ENCODE data around the gene TPSAB1.
"Not testable (repeated sequence)": the region's sequence is repeated elsewhere in the genome, so short reads cannot be mapped to it uniquely, and the experiment has no call there.

The TPSAB1 gene

DNA sequence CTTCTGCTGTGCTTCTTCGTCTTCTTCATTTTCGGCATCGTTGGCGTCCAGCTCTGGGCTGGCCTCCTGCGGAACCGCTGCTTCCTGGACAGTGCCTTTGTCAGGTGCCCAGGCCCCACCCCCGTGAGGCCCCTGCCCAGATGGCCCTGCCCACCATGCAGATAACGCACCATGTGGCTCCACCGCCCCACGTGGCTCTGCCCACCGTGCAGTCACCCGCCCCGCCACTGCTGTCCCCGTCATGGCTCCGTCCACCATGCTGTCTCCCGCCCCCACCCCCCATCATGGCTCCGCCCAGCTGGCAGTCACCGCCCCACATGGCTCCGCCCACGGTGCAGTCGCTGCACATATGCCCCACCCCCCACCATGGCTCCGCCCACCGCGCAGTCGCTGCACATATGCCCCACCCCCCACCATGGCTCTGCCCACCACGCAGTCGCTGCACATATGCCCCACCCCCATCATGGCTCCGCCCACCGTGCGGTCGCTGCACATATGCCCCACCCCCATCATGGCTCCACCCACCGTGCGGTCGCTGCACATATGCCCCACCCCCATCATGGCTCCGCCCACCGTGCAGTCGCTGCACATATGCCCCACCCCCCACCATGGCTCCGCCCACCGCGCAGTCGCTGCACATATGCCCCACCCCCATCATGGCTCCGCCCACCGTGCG, 41.7 kb upstream of the TPSAB1 start:
- not testable (repeated sequence) for H3K27ac ChIP-seq (ENCODE audit: low read depth, low read length); H2AFZ ChIP-seq (ENCODE audit: low read length, unreplicated experiment); H3K79me2 ChIP-seq (ENCODE audit: control insufficient read depth, insufficient read depth, low read length, unreplicated experiment); H3K4me1 ChIP-seq (ENCODE audit: control insufficient read depth, insufficient read depth, low read length, unreplicated experiment); H3K36me3 ChIP-seq (ENCODE audit: insufficient read depth, low read length); H3K27me3 ChIP-seq (ENCODE audit: insufficient read depth, low read length); H3K4me3 ChIP-seq (ENCODE audit: low read depth, low read length)

DNA sequence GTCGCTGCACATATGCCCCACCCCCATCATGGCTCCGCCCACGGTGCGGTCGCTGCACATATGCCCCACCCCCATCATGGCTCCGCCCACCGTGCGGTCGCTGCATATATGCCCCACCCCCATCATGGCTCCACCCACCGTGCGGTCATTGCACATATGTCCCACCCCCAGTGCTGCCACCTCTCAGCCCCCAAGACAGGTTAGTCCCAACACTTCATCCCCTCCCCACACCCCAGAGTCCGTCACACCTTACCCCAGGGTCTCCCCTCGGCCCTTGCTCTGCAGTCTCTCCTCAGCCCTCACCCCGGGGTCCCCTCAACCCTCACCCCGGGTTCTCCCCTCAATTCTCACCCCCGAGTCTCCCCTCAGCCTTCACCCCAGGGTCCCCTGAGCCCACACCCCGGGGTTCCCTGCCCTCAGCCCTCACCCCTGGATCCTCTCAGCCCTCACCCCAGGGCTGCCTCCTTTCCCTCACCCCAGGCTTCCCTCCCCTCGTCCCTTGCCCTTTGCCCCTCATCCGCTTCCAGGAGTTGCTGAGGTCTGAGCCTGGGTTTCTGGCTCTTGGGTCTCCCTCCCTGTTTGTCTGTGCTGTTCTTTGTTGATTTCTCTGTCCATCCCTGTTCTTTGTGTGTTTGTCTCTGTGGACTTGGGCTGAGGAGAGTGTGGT, 41.0 kb upstream of the TPSAB1 start:
- Histone ChIP-seq H3K27me3 (ENCODE audit: insufficient read depth, low read length) (no peaks in the 10 kb centered on the region), H3K79me2 (ENCODE audit: control insufficient read depth, insufficient read depth, low read length, unreplicated experiment) (no peaks in the 10 kb centered on the region), H3K4me1 (ENCODE audit: control insufficient read depth, insufficient read depth, low read length, unreplicated experiment) (no peaks in the 10 kb centered on the region), H3K4me3 (ENCODE audit: low read depth, low read length) (no peak overlapping the region), H2AFZ (ENCODE audit: low read length, unreplicated experiment) (no peak overlapping the region), H3K36me3 (ENCODE audit: insufficient read depth, low read length) (no peaks in the 10 kb centered on the region), H3K27ac (ENCODE audit: low read depth, low read length) (no peak overlapping the region)

DNA sequence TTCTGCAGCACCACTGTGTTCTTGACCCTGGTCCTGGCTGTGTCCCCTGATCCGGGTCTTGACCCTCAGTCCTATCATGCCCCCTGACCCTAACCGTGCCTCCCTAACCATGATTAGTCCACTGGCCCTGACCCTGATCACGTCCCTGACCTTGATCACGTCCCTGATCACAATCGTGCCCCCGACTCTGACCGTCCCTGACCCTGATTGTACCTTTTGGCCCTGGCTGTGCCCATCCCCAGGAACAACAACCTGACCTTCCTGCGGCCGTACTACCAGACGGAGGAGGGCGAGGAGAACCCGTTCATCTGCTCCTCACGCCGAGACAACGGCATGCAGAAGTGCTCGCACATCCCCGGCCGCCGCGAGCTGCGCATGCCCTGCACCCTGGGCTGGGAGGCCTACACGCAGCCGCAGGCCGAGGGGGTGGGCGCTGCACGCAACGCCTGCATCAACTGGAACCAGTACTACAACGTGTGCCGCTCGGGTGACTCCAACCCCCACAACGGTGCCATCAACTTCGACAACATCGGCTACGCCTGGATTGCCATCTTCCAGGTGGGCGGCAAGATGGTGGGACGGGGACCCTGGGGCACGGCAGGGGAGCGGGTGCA, 40.4 kb upstream of the TPSAB1 start:
- no peaks in the 10 kb centered on the region for H3K36me3 ChIP-seq (ENCODE audit: insufficient read depth, low read length)
- no peaks in the 10 kb centered on the region for H3K4me1 ChIP-seq (ENCODE audit: control insufficient read depth, insufficient read depth, low read length, unreplicated experiment)
- no peak overlapping the region for H2AFZ ChIP-seq (ENCODE audit: low read length, unreplicated experiment)
- no peak overlapping the region for H3K4me3 ChIP-seq (ENCODE audit: low read depth, low read length)
- H3K79me2 ChIP-seq (ENCODE audit: control insufficient read depth, insufficient read depth, low read length, unreplicated experiment) = no peaks in the 10 kb centered on the region
- H3K27me3 ChIP-seq (ENCODE audit: insufficient read depth, low read length) = no peaks in the 10 kb centered on the region
- no peak overlapping the region for H3K27ac ChIP-seq (ENCODE audit: low read depth, low read length)

DNA sequence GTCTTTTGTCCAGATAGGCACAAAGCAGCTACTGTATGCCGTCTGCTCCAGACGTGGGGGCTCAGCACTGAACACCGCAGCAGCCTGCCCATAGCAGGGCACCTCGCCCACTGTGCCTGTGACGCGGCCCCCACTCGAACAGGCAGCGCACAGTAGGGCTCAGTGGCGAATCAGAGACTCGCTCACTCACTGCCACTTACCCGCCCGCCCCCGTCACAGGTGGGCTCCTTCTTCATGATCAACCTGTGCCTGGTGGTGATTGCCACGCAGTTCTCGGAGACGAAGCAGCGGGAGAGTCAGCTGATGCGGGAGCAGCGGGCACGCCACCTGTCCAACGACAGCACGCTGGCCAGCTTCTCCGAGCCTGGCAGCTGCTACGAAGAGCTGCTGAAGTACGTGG, 39.1 kb upstream of the TPSAB1 start:
- no peaks in the 10 kb centered on the region for H3K36me3 ChIP-seq (ENCODE audit: insufficient read depth, low read length)

DNA sequence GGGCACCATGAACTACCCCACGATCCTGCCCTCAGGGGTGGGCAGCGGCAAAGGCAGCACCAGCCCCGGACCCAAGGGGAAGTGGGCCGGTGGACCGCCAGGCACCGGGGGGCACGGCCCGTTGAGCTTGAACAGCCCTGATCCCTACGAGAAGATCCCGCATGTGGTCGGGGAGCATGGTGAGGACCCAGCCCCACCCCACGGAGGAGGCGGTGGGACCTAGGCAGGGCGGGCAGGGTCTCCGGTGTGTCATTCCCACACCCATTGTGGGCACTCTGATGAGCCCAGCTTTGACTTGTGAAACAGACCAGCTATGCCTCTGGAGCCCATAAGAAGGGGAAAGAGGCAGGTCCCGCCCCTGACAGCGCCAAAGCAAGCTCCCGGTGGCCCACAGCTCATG, 38.2 kb upstream of the TPSAB1 start:
- H3K36me3 ChIP-seq (ENCODE audit: insufficient read depth, low read length) = no peaks in the 10 kb centered on the region
- H3K27me3 ChIP-seq (ENCODE audit: insufficient read depth, low read length) = no peaks in the 10 kb centered on the region
- no peaks in the 10 kb centered on the region for H3K79me2 ChIP-seq (ENCODE audit: control insufficient read depth, insufficient read depth, low read length, unreplicated experiment)
- H3K4me1 ChIP-seq (ENCODE audit: control insufficient read depth, insufficient read depth, low read length, unreplicated experiment) = no peaks in the 10 kb centered on the region
- H3K4me3 ChIP-seq (ENCODE audit: low read depth, low read length) = no peak overlapping the region
- no peak overlapping the region for H2AFZ ChIP-seq (ENCODE audit: low read length, unreplicated experiment)
- no peak overlapping the region for H3K27ac ChIP-seq (ENCODE audit: low read depth, low read length)

More for the DNA sequence above, 39.1 kb upstream of the TPSAB1 start:
- H3K4me3 ChIP-seq (ENCODE audit: low read depth, low read length) = no peak overlapping the region
- no peak overlapping the region for H3K27ac ChIP-seq (ENCODE audit: low read depth, low read length)
- H3K27me3 ChIP-seq (ENCODE audit: insufficient read depth, low read length) = no peaks in the 10 kb centered on the region
- no peaks in the 10 kb centered on the region for H3K79me2 ChIP-seq (ENCODE audit: control insufficient read depth, insufficient read depth, low read length, unreplicated experiment)
- no peaks in the 10 kb centered on the region for H3K4me1 ChIP-seq (ENCODE audit: control insufficient read depth, insufficient read depth, low read length, unreplicated experiment)
- no peak overlapping the region for H2AFZ ChIP-seq (ENCODE audit: low read length, unreplicated experiment)

DNA sequence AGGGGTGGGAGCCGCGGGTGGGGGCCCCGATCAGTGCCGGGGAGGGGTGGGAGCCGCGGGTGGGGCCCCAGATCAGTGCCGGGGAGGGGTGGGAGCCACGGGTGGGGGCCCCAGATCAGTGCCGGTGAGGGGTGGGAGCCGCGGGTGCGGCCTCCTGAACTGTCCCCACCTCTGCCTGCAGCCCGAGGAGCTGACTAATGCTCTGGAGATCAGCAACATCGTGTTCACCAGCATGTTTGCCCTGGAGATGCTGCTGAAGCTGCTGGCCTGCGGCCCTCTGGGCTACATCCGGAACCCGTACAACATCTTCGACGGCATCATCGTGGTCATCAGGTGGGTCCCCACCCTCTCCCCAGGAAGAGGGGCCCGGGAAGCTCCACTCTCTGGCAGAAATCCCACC, 35.6 kb upstream of the TPSAB1 start:
- Histone ChIP-seq H3K4me1 (ENCODE audit: control insufficient read depth, insufficient read depth, low read length, unreplicated experiment) (no peaks in the 10 kb centered on the region), H3K36me3 (ENCODE audit: insufficient read depth, low read length) (no peaks in the 10 kb centered on the region), H3K27me3 (ENCODE audit: insufficient read depth, low read length) (no peaks in the 10 kb centered on the region), H3K79me2 (ENCODE audit: control insufficient read depth, insufficient read depth, low read length, unreplicated experiment) (no peaks in the 10 kb centered on the region), H3K4me3 (ENCODE audit: low read depth, low read length) (no peak overlapping the region), H3K27ac (ENCODE audit: low read depth, low read length) (no peak overlapping the region), H2AFZ (ENCODE audit: low read length, unreplicated experiment) (no peak overlapping the region)

DNA sequence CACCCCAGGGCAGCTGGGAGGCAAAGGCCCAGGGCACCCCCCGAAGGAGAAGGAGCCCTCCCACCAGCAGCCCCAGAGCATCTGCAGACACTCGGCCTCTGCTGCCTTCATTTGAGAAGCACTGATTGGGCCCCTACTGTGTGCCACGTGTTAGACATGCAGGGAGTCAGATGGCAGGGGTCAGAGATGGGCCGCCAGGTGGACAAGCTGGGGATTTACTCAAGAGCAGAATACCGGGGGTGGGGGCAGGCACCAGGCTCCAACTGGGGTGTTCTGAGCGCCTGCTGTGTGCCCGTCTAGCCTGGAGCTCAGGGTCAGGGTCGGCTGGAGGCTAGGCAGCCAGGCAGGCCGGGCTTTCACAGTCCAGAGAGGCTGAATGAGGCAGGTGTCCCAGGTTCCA, 34.2 kb upstream of the TPSAB1 start:
- Histone ChIP-seq H3K27me3 (ENCODE audit: insufficient read depth, low read length) (no peaks in the 10 kb centered on the region), H3K4me3 (ENCODE audit: low read depth, low read length) (no peak overlapping the region), H3K79me2 (ENCODE audit: control insufficient read depth, insufficient read depth, low read length, unreplicated experiment) (no peaks in the 10 kb centered on the region), H2AFZ (ENCODE audit: low read length, unreplicated experiment) (no peak overlapping the region), H3K36me3 (ENCODE audit: insufficient read depth, low read length) (no peaks in the 10 kb centered on the region), H3K27ac (ENCODE audit: low read depth, low read length) (no peak overlapping the region), H3K4me1 (ENCODE audit: control insufficient read depth, insufficient read depth, low read length, unreplicated experiment) (no peaks in the 10 kb centered on the region)

DNA sequence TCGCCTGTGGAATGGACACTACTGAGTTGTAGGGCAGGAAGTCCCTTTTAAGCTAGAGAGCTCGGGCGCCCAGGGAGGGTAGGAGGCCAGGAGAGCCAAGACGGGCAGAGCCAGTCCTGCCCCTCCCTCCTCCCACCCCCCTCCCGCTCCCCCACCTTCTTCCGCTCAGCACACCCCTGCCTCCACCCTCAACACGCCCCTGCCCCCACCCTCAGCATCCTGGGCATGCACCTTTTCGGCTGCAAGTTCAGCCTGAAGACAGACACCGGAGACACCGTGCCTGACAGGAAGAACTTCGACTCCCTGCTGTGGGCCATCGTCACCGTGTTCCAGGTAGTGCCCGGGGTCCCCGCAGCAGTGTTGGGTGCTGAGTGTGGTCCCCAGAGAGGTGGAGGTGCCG, 33.7 kb upstream of the TPSAB1 start:
- Histone ChIP-seq H3K4me1 (ENCODE audit: control insufficient read depth, insufficient read depth, low read length, unreplicated experiment) (no peaks in the 10 kb centered on the region), H3K27me3 (ENCODE audit: insufficient read depth, low read length) (no peaks in the 10 kb centered on the region), H3K79me2 (ENCODE audit: control insufficient read depth, insufficient read depth, low read length, unreplicated experiment) (no peaks in the 10 kb centered on the region), H3K4me3 (ENCODE audit: low read depth, low read length) (no peak overlapping the region), H2AFZ (ENCODE audit: low read length, unreplicated experiment) (no peak overlapping the region), H3K27ac (ENCODE audit: low read depth, low read length) (no peak overlapping the region), H3K36me3 (ENCODE audit: insufficient read depth, low read length) (no peaks in the 10 kb centered on the region)

DNA sequence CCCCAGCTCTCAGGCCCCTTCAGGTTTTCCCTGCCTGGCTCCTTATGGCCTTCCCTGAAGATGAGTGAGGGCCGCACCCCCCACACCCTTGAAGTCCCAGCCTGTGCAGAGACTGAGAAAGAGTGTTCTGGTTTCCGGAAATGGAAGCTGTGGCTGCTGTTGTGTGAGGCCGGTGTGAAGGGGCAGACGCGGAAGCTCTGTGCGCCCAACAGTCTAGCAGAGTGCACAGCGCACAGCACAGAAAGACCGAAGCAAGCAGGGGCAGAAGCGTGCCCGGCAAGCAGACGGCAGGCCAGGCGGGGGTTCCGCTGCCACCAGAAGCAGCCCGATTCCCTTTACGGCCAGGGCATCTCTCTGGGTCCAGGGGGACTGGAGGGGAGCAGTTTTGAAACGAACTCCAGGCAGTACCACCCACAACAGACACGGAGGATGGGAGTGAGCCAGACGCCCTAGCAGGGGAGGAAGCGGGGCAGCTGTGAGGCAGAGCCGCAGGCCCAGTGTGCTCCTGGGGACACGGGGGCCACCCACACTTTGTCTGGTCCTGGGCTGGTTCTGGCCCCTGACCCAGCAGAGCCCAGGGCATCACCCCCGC, 32.2 kb upstream of the TPSAB1 start:
- no peaks in the 10 kb centered on the region for H3K4me1 ChIP-seq (ENCODE audit: control insufficient read depth, insufficient read depth, low read length, unreplicated experiment)
- H3K4me3 ChIP-seq (ENCODE audit: low read depth, low read length) = no peak overlapping the region
- H3K79me2 ChIP-seq (ENCODE audit: control insufficient read depth, insufficient read depth, low read length, unreplicated experiment) = no peaks in the 10 kb centered on the region

DNA sequence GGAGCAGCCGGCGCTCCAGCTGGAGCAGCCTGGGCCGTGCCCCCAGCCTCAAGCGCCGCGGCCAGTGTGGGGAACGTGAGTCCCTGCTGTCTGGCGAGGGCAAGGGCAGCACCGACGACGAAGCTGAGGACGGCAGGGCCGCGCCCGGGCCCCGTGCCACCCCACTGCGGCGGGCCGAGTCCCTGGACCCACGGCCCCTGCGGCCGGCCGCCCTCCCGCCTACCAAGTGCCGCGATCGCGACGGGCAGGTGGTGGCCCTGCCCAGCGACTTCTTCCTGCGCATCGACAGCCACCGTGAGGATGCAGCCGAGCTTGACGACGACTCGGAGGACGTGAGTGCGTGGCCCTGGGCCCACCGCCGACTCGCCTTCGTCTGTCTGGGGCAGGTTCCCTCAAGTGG, 31.4 kb upstream of the TPSAB1 start:
- no peak overlapping the region for H3K4me3 ChIP-seq (ENCODE audit: low read depth, low read length)
- no peaks in the 10 kb centered on the region for H3K79me2 ChIP-seq (ENCODE audit: control insufficient read depth, insufficient read depth, low read length, unreplicated experiment)
- no peaks in the 10 kb centered on the region for H3K4me1 ChIP-seq (ENCODE audit: control insufficient read depth, insufficient read depth, low read length, unreplicated experiment)
- H3K27ac ChIP-seq (ENCODE audit: low read depth, low read length) = no peak overlapping the region
- H3K36me3 ChIP-seq (ENCODE audit: insufficient read depth, low read length) = no peaks in the 10 kb centered on the region
- no peak overlapping the region for H2AFZ ChIP-seq (ENCODE audit: low read length, unreplicated experiment)
- H3K27me3 ChIP-seq (ENCODE audit: insufficient read depth, low read length) = no peaks in the 10 kb centered on the region

More for the DNA sequence above, 32.2 kb upstream of the TPSAB1 start:
- Histone ChIP-seq H3K27me3 (ENCODE audit: insufficient read depth, low read length) (no peaks in the 10 kb centered on the region), H3K36me3 (ENCODE audit: insufficient read depth, low read length) (no peaks in the 10 kb centered on the region), H3K27ac (ENCODE audit: low read depth, low read length) (no peak overlapping the region), H2AFZ (ENCODE audit: low read length, unreplicated experiment) (no peak overlapping the region)

DNA sequence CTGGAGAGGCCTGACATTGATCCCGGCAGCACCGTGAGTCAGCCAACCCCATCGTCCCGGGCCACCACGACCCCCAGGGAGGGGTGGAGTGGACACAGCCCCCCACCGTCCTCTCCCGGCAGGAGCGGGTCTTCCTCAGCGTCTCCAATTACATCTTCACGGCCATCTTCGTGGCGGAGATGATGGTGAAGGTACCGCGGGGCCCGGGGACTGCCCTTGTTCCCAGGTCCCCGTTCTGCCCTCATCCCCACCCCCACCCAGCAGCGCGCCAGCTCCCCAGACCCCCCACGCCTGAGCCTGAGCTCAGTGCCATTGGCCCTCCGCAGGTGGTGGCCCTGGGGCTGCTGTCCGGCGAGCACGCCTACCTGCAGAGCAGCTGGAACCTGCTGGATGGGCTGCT, 30.0 kb upstream of the TPSAB1 start:
- Histone ChIP-seq H3K4me3 (ENCODE audit: low read depth, low read length) (no peak overlapping the region), H2AFZ (ENCODE audit: low read length, unreplicated experiment) (no peak overlapping the region), H3K79me2 (ENCODE audit: control insufficient read depth, insufficient read depth, low read length, unreplicated experiment) (no peaks in the 10 kb centered on the region), H3K4me1 (ENCODE audit: control insufficient read depth, insufficient read depth, low read length, unreplicated experiment) (no peaks in the 10 kb centered on the region), H3K36me3 (ENCODE audit: insufficient read depth, low read length) (no peaks in the 10 kb centered on the region), H3K27ac (ENCODE audit: low read depth, low read length) (no peak overlapping the region), H3K27me3 (ENCODE audit: insufficient read depth, low read length) (no peaks in the 10 kb centered on the region)
